Psoas muscle (tissue), 8 donors: ENCODE data around the gene NPTN. TPM values are rescaled to one million over a fixed set of nuclear protein-coding genes. Genes with fewer than 3 reads are reported as not detected.

Experiments used
- ATAC-seq, 4 donors: fragments of 200-7000 bp; cut with Tn5 transposase; one replicate each; pipeline ENCODE4 v1.9.1; 2020; ENCODE audit warnings: moderate library complexity in 3 of 4, mild to moderate bottlenecking in 2 of 4
- DNase-seq, 2 donors: peaks; one replicate each; pipeline ENCODE4 v3.0.0-alpha.2; 2020
- H3K27ac ChIP-seq: fragments of 200-600 bp; one replicate; pipeline ENCODE4 v1.8.0; 2022
- H3K27me3 ChIP-seq, 3 donors: fragments of 200-600 bp in 1 of 3; one replicate each; pipeline versions ENCODE4 v1.6.1 to v1.8.0; 2013 to 2022; ENCODE audit warnings: low read length in 2 of 3, mild to moderate bottlenecking in 2 of 3, moderate library complexity in 1 of 3; ENCODE audit not compliant: insufficient read depth in 3 of 3
- H3K36me3 ChIP-seq, 2 donors: fragments of 200-600 bp in 1 of 2; one replicate each; pipeline versions ENCODE4 v1.6.1 to v1.8.0; 2013 to 2022; ENCODE audit warnings: low read depth in 1 of 2, mild to moderate bottlenecking in 1 of 2, moderate library complexity in 1 of 2; ENCODE audit not compliant: insufficient read depth in 1 of 2
- H3K4me1 ChIP-seq: fragments of 200-600 bp; one replicate; pipeline ENCODE4 v1.8.0; 2022
- H3K4me3 ChIP-seq: fragments of 200-600 bp; one replicate; pipeline ENCODE4 v1.8.0; 2022; ENCODE audit warnings: mild to moderate bottlenecking
- H3K9me3 ChIP-seq: fragments of 200-600 bp; one replicate; pipeline ENCODE4 v1.8.0; 2022
- WGBS, 3 donors: extraction: QIAGEN DNeasy Blood & Tissue Kit; methylation state at CpG; one replicate each; pipeline versions ENCODE4 v1.1.6 to v1.1.7; 2013; 5-methylcytosine and 5-hydroxymethylcytosine counted together
- intact Hi-C, 2 donors: fragments of 100-400 bp; cut with DNase I; formaldehyde crosslinking; loops; one replicate each; pipeline versions ENCODE4 v1.11.0 to v1.14.2; 2022
- polyA plus RNA-seq, 3 donors: library from polyadenylated mRNA; stranded (reverse); fragments of 200-250 nt; gene quantifications; one replicate each; pipeline ENCODE4 v1.2.3, GENCODE V29; 2013
- total RNA-seq, 4 donors: library from RNA; stranded (reverse); fragmentation: NEBNext Ultra II Directional in 2 of 4; extraction: Animal tissue kit (Norgen Biotek cat#: 25700) in 2 of 4; gene quantifications; one replicate each; pipeline versions ENCODE4 v1.2.1 to v1.2.4, GENCODE V29; 2021 to 2023
- TF ChIP-seq, protein P1 (sequence below): fragments of 200-600 bp; IDR thresholded peaks from one replicate; pipeline ENCODE4 v1.8.0; 2022; ENCODE audit warnings: antibody characterized with exemption
- donor health status: healthy with polysubstance abuse.
- donor health status: DM: no; HTN: no; CAD: no; lungs with moderate emphysema.
- donor health status: Bipolar disorder and iron deficiency.
- donor health status: healthy.
- donor health status: DM: yes; HTN: yes; CAD: no.
- donor health status: DM: no; HTN: no; CAD: no.
- donor health status: DM: no; HTN: no; CAD: no.
- donor health status: DM: yes; HTN: yes; CAD: no.

Gene NPTN
- total and polyA plus RNA-seq, 7 donors = 26.3 to 41.1 (median 32.1) TPM

DNA sequence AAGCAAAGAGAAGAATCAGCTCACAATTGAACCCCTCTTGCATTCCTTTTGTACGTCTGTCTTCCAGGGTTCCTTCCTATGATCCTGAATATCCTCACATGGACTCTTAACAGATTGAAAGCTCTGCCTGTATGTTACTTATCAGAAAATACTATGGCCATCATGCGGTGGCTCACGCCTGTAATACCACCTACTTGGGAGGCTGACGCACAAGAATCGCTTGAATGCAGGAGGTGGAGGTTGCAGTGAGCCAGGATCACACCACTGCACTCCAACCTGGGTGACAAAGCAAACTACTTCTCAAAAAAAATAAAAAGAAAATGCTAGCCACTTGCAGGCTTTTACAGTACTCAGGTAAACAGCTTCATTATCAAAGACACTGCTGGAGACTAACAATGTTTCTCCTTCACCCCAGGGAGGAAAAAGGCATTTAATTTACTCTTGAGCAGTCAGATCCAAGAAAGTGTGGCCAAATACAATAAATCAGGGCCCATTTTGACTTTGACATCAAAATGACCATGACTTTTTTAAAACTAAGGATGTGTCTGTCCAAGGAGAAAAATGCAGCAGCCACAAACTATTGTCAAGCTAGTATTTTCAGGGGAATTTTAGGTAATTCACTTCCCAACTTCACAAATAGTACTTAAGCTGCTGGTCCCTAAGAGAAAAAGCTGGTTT lies 27.3 kb downstream of the NPTN start:
- no peak overlapping the region for H3K27ac ChIP-seq
- no peak overlapping the region for H3K4me3 ChIP-seq
- DNase-seq = no peak
- whole genome bisulfite sequencing, 3 donors = 95 to 98% (median 96%) methylated on average over 5 of the region's 5 CpGs
- H3K4me1 ChIP-seq = peaks cover 82% of the 10 kb centered on the region
- ATAC-seq = no peak
- H3K36me3 ChIP-seq = no peaks in the 10 kb centered on the region
- no peaks in the 10 kb centered on the region for H3K9me3 ChIP-seq
- H3K27me3 ChIP-seq = no peaks in the 10 kb centered on the region
- intact Hi-C loops = no loop called here
- TF ChIP-seq, protein P1, sequence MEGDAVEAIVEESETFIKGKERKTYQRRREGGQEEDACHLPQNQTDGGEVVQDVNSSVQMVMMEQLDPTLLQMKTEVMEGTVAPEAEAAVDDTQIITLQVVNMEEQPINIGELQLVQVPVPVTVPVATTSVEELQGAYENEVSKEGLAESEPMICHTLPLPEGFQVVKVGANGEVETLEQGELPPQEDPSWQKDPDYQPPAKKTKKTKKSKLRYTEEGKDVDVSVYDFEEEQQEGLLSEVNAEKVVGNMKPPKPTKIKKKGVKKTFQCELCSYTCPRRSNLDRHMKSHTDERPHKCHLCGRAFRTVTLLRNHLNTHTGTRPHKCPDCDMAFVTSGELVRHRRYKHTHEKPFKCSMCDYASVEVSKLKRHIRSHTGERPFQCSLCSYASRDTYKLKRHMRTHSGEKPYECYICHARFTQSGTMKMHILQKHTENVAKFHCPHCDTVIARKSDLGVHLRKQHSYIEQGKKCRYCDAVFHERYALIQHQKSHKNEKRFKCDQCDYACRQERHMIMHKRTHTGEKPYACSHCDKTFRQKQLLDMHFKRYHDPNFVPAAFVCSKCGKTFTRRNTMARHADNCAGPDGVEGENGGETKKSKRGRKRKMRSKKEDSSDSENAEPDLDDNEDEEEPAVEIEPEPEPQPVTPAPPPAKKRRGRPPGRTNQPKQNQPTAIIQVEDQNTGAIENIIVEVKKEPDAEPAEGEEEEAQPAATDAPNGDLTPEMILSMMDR = no peak

DNA sequence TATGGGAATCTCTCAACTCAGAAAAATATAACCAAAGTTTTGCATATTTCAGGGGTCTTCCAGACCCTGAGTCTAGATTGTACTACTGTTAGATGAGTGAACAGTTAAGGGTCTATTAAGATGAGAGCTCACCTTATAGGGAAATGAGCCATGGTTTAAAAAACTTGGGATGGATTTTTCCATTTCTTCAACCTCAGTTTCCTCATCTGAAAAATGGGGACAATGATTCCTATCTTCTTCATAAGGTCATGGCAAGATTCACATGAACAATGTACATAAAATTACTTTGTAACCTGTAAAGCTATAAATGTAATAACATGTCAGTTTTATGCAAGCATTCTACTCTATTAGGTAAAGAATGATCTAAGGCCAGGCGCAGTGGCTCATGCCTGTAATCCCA lies 28.7 kb downstream of the NPTN start:
- 96 to 100% (median 100%) methylated on average over 1 of the region's 1 CpG for WGBS, 3 donors
- ATAC-seq = no peak
- peaks cover 86% of the 10 kb centered on the region for H3K4me1 ChIP-seq

DNA sequence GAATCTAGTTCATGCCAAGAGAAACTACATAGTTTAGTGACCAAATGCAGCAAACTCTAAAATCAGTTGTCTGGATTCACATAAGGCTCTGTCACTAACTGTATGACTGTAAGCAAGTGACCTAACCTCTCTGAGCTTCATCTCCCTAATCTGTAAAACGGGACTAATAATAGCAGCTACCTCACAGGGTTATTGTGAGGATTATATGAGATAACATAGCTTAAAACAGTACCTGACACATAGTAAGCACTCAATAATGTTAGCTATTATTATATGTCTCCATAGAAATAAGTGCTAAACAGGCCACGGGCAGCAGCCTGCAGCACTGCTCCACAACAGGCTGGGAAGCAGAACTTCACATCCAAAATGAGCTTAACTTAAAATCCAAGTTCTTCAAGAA lies 30.2 kb downstream of the NPTN start:
- Histone ChIP-seq H3K9me3 (no peaks in the 10 kb centered on the region), H3K4me3 (no peak overlapping the region), H3K27ac (peak overlapping the region; percentile 81), H3K36me3 (no peaks in the 10 kb centered on the region), H3K27me3 (no peaks in the 10 kb centered on the region), H3K4me1 (peaks cover 81% of the 10 kb centered on the region)
- DNase-seq (no peak), ATAC-seq (peak; percentile 62 to 92 (median 82))
- intact Hi-C loops = no loop called here
- WGBS, 3 donors = 24 to 59% (median 31%) methylated on average over 2 of the region's 2 CpGs
- TF ChIP-seq, protein P1 = no peak

More for the DNA sequence above, 28.7 kb downstream of the NPTN start:
- TF ChIP-seq, protein P1 = no peak
- DNase-seq = no peak
- H3K36me3 ChIP-seq = no peaks in the 10 kb centered on the region
- H3K4me3 ChIP-seq = no peak overlapping the region
- intact Hi-C loops = no loop called here
- H3K27ac ChIP-seq = no peak overlapping the region
- no peaks in the 10 kb centered on the region for H3K9me3 ChIP-seq
- no peaks in the 10 kb centered on the region for H3K27me3 ChIP-seq

DNA sequence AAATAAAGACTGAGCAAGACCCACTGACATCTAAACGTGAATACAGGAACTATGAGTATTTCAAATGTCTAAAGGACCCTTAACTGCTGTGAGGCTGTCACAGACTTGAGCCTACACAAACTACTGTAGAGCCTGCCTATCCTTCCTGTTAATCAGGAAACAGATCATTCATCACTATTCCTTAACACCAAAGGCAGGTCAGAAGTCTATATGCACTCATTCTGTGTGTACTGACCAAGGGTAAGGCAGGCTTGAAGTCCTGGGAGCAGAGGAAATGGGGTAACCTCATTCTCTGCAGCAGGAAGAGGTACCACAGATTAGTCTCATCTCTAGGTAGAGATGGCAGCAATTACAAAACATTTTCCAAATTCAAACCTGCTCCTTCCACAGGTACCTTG lies 30.7 kb downstream of the NPTN start:
- no peak overlapping the region for H3K4me3 ChIP-seq
- peak in 3 of 4 donors; percentile 9 to 28 (median 11) for ATAC-seq
- peaks cover 81% of the 10 kb centered on the region for H3K4me1 ChIP-seq
- no peak for DNase-seq
- H3K27ac ChIP-seq = peak overlapping the region; percentile 81
- H3K27me3 ChIP-seq = no peaks in the 10 kb centered on the region
- 0 to 3% (median 2%) methylated on average over 1 of the region's 1 CpG for WGBS, 3 donors
- intact Hi-C loops = no loop called here
- TF ChIP-seq, protein P1 = no peak
- no peaks in the 10 kb centered on the region for H3K36me3 ChIP-seq
- no peaks in the 10 kb centered on the region for H3K9me3 ChIP-seq
